ENCODE data around the gene VWC2L. TPM values are rescaled to one million over a fixed set of nuclear protein-coding genes. Genes with fewer than 3 reads are reported as not detected.

Gene VWC2L
- total and polyA plus RNA-seq, 2 donors (not counting 1 experiment from before 2014, with no cell fraction given): not detected

GRCh38 chr2:214386720-214387119, 24.1 kb upstream of the VWC2L start:
- H3K27ac Mint-ChIP-seq: no peak overlapping the region
- no peak overlapping the region for H3K4me3 Mint-ChIP-seq
- H3K27me3 ChIP-seq (replicated peaks in 1 of 4; ENCODE audit: control extremely low read depth in 1 of 4, control insufficient read depth in 3 of 4, insufficient read depth in 4 of 4, low read length in 3 of 4): no peaks in the 10 kb centered on the region
- H3K27me3 Mint-ChIP-seq: no peaks in the 10 kb centered on the region
- no peaks in the 10 kb centered on the region for H3K9me3 Mint-ChIP-seq (ENCODE audit: insufficient read depth)
- no peak overlapping the region for H3K4me2 ChIP-seq (replicated peaks; ENCODE audit: low read depth, low read length, poor library complexity, severe bottlenecking)
- CTCF ChIA-PET: no interaction called here
- H3K4me3 ChIP-seq (ENCODE audit: control extremely low read depth in 1 of 5, extremely low read depth in 1 of 5, insufficient read depth in 1 of 5, low read depth in 2 of 5, low read length in 4 of 5): no peak overlapping the region
- POLR2A ChIA-PET: no interaction called here
- no peaks in the 10 kb centered on the region for H3K4me1 ChIP-seq (ENCODE audit: control insufficient read depth in 2 of 2, insufficient read depth in 2 of 2, low read length in 2 of 2)
- intact Hi-C loops (cut with micrococcal nuclease): no loop called here
- no peaks in the 10 kb centered on the region for H3K79me2 ChIP-seq (ENCODE audit: control insufficient read depth, insufficient read depth, low read length)
- H3K27ac ChIP-seq (ENCODE audit: low read length in 2 of 2): no peak overlapping the region
- DNase-seq (no peak), ATAC-seq (ENCODE audit: low read depth) (no peak)
- H3K9ac ChIP-seq (ENCODE audit: low read length): no peak overlapping the region
- 88% methylated on average over 1 of the region's 2 CpGs for WGBS (ENCODE audit: insufficient coverage)
- no peaks in the 10 kb centered on the region for H3K36me3 ChIP-seq (replicated peaks in 1 of 2; ENCODE audit: control extremely low read depth in 1 of 2, control insufficient read depth in 1 of 2, extremely low read depth in 1 of 2, insufficient read depth in 2 of 2, low read length in 1 of 2)
- no peaks in the 10 kb centered on the region for H4K20me1 ChIP-seq (ENCODE audit: control insufficient read depth, insufficient read depth, low read length, poor library complexity, severe bottlenecking)
- no peak for TF ChIP-seq CTCF (IDR thresholded peaks at IDR 0.05)
- TF ChIP-seq EZH2 (IDR thresholded peaks at IDR 0.05; ENCODE audit: borderline replicate concordance, insufficient read depth, low read depth, low read length, poor library complexity, severe bottlenecking): no peak
- no peak overlapping the region for H2AFZ ChIP-seq (ENCODE audit: insufficient read depth, low read depth, low read length, poor library complexity, severe bottlenecking)
- no peaks in the 10 kb centered on the region for H3K9me3 ChIP-seq (ENCODE audit: control extremely low read depth in 1 of 3, control insufficient read depth in 2 of 3, insufficient read depth in 1 of 3, low read length in 2 of 3)
- H3K4me1 Mint-ChIP-seq: no peaks in the 10 kb centered on the region

DNA sequence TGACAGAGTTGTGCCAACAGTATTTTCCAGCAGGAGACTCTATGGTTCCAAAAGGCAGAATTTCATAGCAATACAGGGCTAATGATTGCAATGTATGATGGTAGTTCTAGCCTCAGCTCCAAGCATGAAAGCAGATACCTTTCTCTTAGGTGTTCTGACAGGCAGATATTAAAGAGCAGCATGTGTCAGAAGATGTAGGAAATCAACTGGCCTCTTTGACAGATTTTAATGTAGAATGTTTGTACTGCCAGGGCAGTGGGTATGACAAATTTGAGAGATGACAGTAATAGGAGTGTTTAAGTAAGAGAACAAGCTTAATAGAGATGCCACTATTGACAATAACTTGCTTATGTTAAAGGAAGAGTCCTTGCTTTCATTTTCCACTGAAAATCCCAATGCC, 21.5 kb upstream of the VWC2L start:
- Mint-ChIP-seq H3K27me3 (no peaks in the 10 kb centered on the region), H3K27ac (no peak overlapping the region), H3K9me3 (ENCODE audit: insufficient read depth) (no peaks in the 10 kb centered on the region), H3K4me1 (no peaks in the 10 kb centered on the region), H3K4me3 (no peak overlapping the region)
- DNase-seq: no peak
- no peaks in the 10 kb centered on the region for H3K79me2 ChIP-seq (ENCODE audit: control insufficient read depth, insufficient read depth, low read length)
- H3K27me3 ChIP-seq (replicated peaks in 1 of 4; ENCODE audit: control extremely low read depth in 1 of 4, control insufficient read depth in 3 of 4, insufficient read depth in 4 of 4, low read length in 3 of 4): no peaks in the 10 kb centered on the region
- no peaks in the 10 kb centered on the region for H3K9me3 ChIP-seq (ENCODE audit: control extremely low read depth in 1 of 3, control insufficient read depth in 2 of 3, insufficient read depth in 1 of 3, low read length in 2 of 3)
- no peak overlapping the region for H3K4me3 ChIP-seq (ENCODE audit: control extremely low read depth in 1 of 5, extremely low read depth in 1 of 5, insufficient read depth in 1 of 5, low read depth in 2 of 5, low read length in 4 of 5)
- H3K4me1 ChIP-seq (ENCODE audit: control insufficient read depth in 2 of 2, insufficient read depth in 2 of 2, low read length in 2 of 2): no peaks in the 10 kb centered on the region
- H4K20me1 ChIP-seq (ENCODE audit: control insufficient read depth, insufficient read depth, low read length, poor library complexity, severe bottlenecking): no peaks in the 10 kb centered on the region
- no peak overlapping the region for H3K4me2 ChIP-seq (replicated peaks; ENCODE audit: low read depth, low read length, poor library complexity, severe bottlenecking)
- H3K9ac ChIP-seq (ENCODE audit: low read length): no peak overlapping the region
- H3K36me3 ChIP-seq (replicated peaks in 1 of 2; ENCODE audit: control extremely low read depth in 1 of 2, control insufficient read depth in 1 of 2, extremely low read depth in 1 of 2, insufficient read depth in 2 of 2, low read length in 1 of 2): no peaks in the 10 kb centered on the region
- H3K27ac ChIP-seq (ENCODE audit: low read length in 2 of 2): no peak overlapping the region
- ATAC-seq (ENCODE audit: low read depth): no peak
- TF ChIP-seq CTCF (IDR thresholded peaks at IDR 0.05) (no peak), EZH2 (IDR thresholded peaks at IDR 0.05; ENCODE audit: borderline replicate concordance, insufficient read depth, low read depth, low read length, poor library complexity, severe bottlenecking) (no peak)
- intact Hi-C loops (cut with micrococcal nuclease): no loop called here
- no peak overlapping the region for H2AFZ ChIP-seq (ENCODE audit: insufficient read depth, low read depth, low read length, poor library complexity, severe bottlenecking)
- CTCF ChIA-PET: no interaction called here
- POLR2A ChIA-PET: no interaction called here

All from B cell (primary cell).